Esophagus muscularis mucosa (tissue), 4 donors: Measurements from ENCODE around the gene CSRNP3.

Source experiments
- EP300 ChIP-seq: sonication (generic); formaldehyde crosslinking; IDR thresholded peaks from one replicate; pipeline ENCODE4 v1.6.1; 2017; ENCODE audit warnings: antibody characterized with exemption
- POLR2A ChIP-seq: fragments of 450-650 bp; IDR thresholded peaks from one replicate; pipeline ENCODE4 v1.6.1; 2017; ENCODE audit warnings: antibody characterized with exemption, moderate library complexity, mild to moderate bottlenecking, low read depth
- POLR2AphosphoS5 ChIP-seq, 2 donors: sonication (generic); formaldehyde crosslinking; IDR thresholded peaks; one replicate each; pipeline ENCODE4 v1.6.1; 2017; ENCODE audit warnings: antibody characterized with exemption in 2 of 2
- TF ChIP-seq, protein P1 (sequence below), 3 experiments: fragments of 200-600 bp in 2 of 3; fragments of 450-650 bp in 1 of 3; sonication (generic) in 2 of 3; IDR thresholded peaks; one replicate each; pipeline ENCODE4 v1.5.1; 2017 to 2019; ENCODE audit warnings: antibody characterized with exemption in 3 of 3, mild to moderate bottlenecking in 2 of 3, moderate library complexity in 1 of 3

DNA sequence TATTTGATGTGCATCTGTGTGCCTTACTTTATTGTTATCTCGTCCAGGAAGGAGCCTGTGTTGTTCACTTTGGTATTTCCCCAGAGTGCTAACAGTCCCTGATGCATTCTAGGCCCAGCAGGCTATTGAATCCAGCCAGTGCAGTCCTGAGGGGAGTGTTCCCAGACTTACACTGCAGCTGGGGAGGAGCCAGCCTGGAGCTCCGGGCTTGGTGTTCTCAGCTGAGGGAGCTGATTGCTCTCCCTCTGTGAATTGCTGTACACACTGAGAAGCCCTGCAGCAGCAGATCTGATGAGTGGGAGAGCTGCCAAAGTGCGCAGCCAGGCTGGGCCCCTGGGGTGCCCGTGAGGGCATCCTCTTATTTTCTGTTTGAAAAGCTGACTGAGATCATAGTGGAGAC is 165.4 kb downstream of the CSRNP3 start:
- TF ChIP-seq, protein P1, sequence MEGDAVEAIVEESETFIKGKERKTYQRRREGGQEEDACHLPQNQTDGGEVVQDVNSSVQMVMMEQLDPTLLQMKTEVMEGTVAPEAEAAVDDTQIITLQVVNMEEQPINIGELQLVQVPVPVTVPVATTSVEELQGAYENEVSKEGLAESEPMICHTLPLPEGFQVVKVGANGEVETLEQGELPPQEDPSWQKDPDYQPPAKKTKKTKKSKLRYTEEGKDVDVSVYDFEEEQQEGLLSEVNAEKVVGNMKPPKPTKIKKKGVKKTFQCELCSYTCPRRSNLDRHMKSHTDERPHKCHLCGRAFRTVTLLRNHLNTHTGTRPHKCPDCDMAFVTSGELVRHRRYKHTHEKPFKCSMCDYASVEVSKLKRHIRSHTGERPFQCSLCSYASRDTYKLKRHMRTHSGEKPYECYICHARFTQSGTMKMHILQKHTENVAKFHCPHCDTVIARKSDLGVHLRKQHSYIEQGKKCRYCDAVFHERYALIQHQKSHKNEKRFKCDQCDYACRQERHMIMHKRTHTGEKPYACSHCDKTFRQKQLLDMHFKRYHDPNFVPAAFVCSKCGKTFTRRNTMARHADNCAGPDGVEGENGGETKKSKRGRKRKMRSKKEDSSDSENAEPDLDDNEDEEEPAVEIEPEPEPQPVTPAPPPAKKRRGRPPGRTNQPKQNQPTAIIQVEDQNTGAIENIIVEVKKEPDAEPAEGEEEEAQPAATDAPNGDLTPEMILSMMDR (IDR thresholded peaks at IDR 0.05), result no peak
- no peak for TF ChIP-seq EP300
- no peak for TF ChIP-seq POLR2AphosphoS5 (IDR thresholded peaks at IDR 0.05)
- TF ChIP-seq POLR2A, result no peak
